Measurements from ENCODE around the gene USP24. TPM values are rescaled to one million over a fixed set of nuclear protein-coding genes. Genes with fewer than 3 reads are reported as not detected.
A peak's percentile ranks its signal among the peaks of the same experiment; 100 is the strongest.

Gene USP24
- total RNA-seq, 1 donor from 2014 or later, result 57.1 TPM

GRCh38 chr1:55216096-55216495, 932 bp upstream of the USP24 start:
- no peak for DNase-seq (ENCODE audit: low spot score, unreplicated experiment)
- TF ChIP-seq, protein P1, sequence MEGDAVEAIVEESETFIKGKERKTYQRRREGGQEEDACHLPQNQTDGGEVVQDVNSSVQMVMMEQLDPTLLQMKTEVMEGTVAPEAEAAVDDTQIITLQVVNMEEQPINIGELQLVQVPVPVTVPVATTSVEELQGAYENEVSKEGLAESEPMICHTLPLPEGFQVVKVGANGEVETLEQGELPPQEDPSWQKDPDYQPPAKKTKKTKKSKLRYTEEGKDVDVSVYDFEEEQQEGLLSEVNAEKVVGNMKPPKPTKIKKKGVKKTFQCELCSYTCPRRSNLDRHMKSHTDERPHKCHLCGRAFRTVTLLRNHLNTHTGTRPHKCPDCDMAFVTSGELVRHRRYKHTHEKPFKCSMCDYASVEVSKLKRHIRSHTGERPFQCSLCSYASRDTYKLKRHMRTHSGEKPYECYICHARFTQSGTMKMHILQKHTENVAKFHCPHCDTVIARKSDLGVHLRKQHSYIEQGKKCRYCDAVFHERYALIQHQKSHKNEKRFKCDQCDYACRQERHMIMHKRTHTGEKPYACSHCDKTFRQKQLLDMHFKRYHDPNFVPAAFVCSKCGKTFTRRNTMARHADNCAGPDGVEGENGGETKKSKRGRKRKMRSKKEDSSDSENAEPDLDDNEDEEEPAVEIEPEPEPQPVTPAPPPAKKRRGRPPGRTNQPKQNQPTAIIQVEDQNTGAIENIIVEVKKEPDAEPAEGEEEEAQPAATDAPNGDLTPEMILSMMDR (IDR thresholded peaks at IDR 0.05; ENCODE audit: unreplicated experiment), result no peak
- H3K9me3 Mint-ChIP-seq (ENCODE audit: low read depth), result no peaks in the 10 kb centered on the region
- H3K27ac Mint-ChIP-seq, result peak overlapping the region; percentile 98
- peaks cover 41% of the 10 kb centered on the region for H3K4me1 Mint-ChIP-seq (ENCODE audit: low read depth)
- H3K36me3 Mint-ChIP-seq (ENCODE audit: insufficient read depth), result no peaks in the 10 kb centered on the region
- peak overlapping the region; percentile 86 for H3K4me3 Mint-ChIP-seq (ENCODE audit: low read depth)
- no peaks in the 10 kb centered on the region for H3K27me3 Mint-ChIP-seq

DNA sequence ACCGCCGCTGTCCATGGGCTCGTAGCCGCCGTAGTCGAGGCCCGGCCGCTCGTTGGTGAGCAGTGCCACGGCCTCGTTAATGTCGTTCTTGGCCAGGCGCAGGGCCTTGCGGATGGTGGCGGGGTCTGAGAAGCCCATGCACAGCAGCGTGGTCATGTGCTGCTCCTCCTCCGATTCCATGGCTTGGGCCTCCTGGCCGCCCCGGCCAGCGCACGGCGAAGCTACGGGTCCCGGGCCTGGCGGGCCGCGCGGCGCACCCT, 300 bp downstream of the USP24 start:
- TF ChIP-seq, protein P1 (IDR thresholded peaks at IDR 0.05; ENCODE audit: unreplicated experiment), result no peak
- Mint-ChIP-seq H3K27me3 (no peaks in the 10 kb centered on the region), H3K9me3 (ENCODE audit: low read depth) (no peaks in the 10 kb centered on the region), H3K36me3 (ENCODE audit: insufficient read depth) (no peaks in the 10 kb centered on the region), H3K27ac (peak overlapping the region; percentile 41), H3K4me1 (ENCODE audit: low read depth) (peaks cover 46% of the 10 kb centered on the region), H3K4me3 (ENCODE audit: low read depth) (peak overlapping the region; percentile 81)
- peak; percentile 30 for DNase-seq (ENCODE audit: low spot score, unreplicated experiment)

- Mint-ChIP-seq H3K27me3 (no peaks in the 10 kb centered on the region), H3K4me3 (ENCODE audit: low read depth) (peak overlapping the region; percentile 81), H3K36me3 (ENCODE audit: insufficient read depth) (no peaks in the 10 kb centered on the region), H3K9me3 (ENCODE audit: low read depth) (no peaks in the 10 kb centered on the region), H3K4me1 (ENCODE audit: low read depth) (peaks cover 47% of the 10 kb centered on the region), H3K27ac (peak overlapping the region; percentile 95)
- peak; percentile 38 for DNase-seq (ENCODE audit: low spot score, unreplicated experiment)
- TF ChIP-seq, protein P1 (IDR thresholded peaks at IDR 0.05; ENCODE audit: unreplicated experiment), result no peak
These were observed 791 bp downstream of the USP24 start for GRCh38 chr1:55214212-55214933.

- no peak for DNase-seq (ENCODE audit: low spot score, unreplicated experiment)
- Mint-ChIP-seq H3K36me3 (ENCODE audit: insufficient read depth) (no peaks in the 10 kb centered on the region), H3K9me3 (ENCODE audit: low read depth) (no peaks in the 10 kb centered on the region), H3K4me1 (ENCODE audit: low read depth) (peaks cover 50% of the 10 kb centered on the region), H3K27me3 (no peaks in the 10 kb centered on the region), H3K4me3 (ENCODE audit: low read depth) (peak overlapping the region; percentile 81), H3K27ac (peak overlapping the region; percentile 95)
- TF ChIP-seq, protein P1 (IDR thresholded peaks at IDR 0.05; ENCODE audit: unreplicated experiment), result no peak
These were observed 1.3 kb downstream of the USP24 start for GRCh38 chr1:55213885-55214211.

GRCh38 chr1:55213151-55213884, 1.8 kb downstream of the USP24 start:
- Mint-ChIP-seq H3K27ac (peak overlapping the region; percentile 95), H3K4me1 (ENCODE audit: low read depth) (peaks cover 50% of the 10 kb centered on the region), H3K4me3 (ENCODE audit: low read depth) (peak overlapping the region; percentile 81), H3K9me3 (ENCODE audit: low read depth) (no peaks in the 10 kb centered on the region), H3K27me3 (no peaks in the 10 kb centered on the region), H3K36me3 (ENCODE audit: insufficient read depth) (no peaks in the 10 kb centered on the region)
- DNase-seq (ENCODE audit: low spot score, unreplicated experiment), result no peak
- TF ChIP-seq, protein P1 (IDR thresholded peaks at IDR 0.05; ENCODE audit: unreplicated experiment), result no peak
